Endothelial cell of umbilical vein (primary cell): Measurements from ENCODE around the gene GNB1. TPM values are rescaled to one million over a fixed set of nuclear protein-coding genes. Genes with fewer than 3 reads are reported as not detected.
A peak's percentile ranks its signal among the peaks of the same experiment; 100 is the strongest.

Experiments
- BruUV-seq: library from RNA; stranded (reverse); fragments of 400-500 nt; replicated peaks from 2 replicates; lab custom pipeline; 2021; lab: Mats Ljungman, UMichigan
- CTCF ChIA-PET: fragments of 300-600, 350-600 bp; sonication (Branson Sonifier 250); formaldehyde crosslinking; loops from one replicate; lab custom pipeline; 2021; ENCODE audit warnings: antibody characterized with exemption, inconsistent platforms; lab: Charles Lee
- POLR2A ChIA-PET: fragments of 300-600, 350-600 bp; sonication (Branson Sonifier 250); formaldehyde crosslinking; loops from one replicate; lab custom pipeline; 2021; ENCODE audit warnings: antibody characterized with exemption, inconsistent platforms; lab: Charles Lee
- DNase-seq: peaks from one replicate; pipeline ENCODE4 v3.0.0-alpha.2; 2011; ENCODE audit warnings: low read depth, low spot score
- FAIRE-seq: peaks from 2 replicates; lab custom pipeline; 2011; peaks lifted over from hg19 to GRCh38; lab: Jason Lieb, UNC
- H2AFZ ChIP-seq: 2 replicates; pipeline ENCODE4 v1.6.0; 2012; ENCODE audit warnings: low read depth, low read length, control low read depth, inconsistent platforms
- H3K27ac ChIP-seq: 2 replicates; pipeline ENCODE4 v1.5.1; 2011; ENCODE audit warnings: low read depth, mild to moderate bottlenecking, control low read depth, low read length, moderate library complexity; ENCODE audit not compliant: insufficient read depth
- H3K27me3 ChIP-seq, 2 experiments: 2 replicates each; pipeline versions ENCODE4 v1.6.0 to v1.6.1; 2011; ENCODE audit warnings: low read length in 2 of 2, mixed read lengths in 1 of 2; ENCODE audit not compliant: control insufficient read depth in 2 of 2, insufficient read depth in 2 of 2
- H3K36me3 ChIP-seq, 2 experiments: 2 replicates in 1 of 2; 3 replicates in 1 of 2; pipeline ENCODE4 v1.5.1; 2011; ENCODE audit warnings: low read length in 2 of 2, mild to moderate bottlenecking in 1 of 2, moderate library complexity in 1 of 2; ENCODE audit not compliant: control insufficient read depth in 2 of 2, insufficient read depth in 2 of 2; ENCODE audit errors: extremely low read depth in 1 of 2
- H3K4me1 ChIP-seq: 3 replicates; pipeline ENCODE4 v1.5.1; 2011; ENCODE audit warnings: mild to moderate bottlenecking, low read length; ENCODE audit not compliant: control insufficient read depth, insufficient read depth; ENCODE audit errors: extremely low read depth
- H3K4me2 ChIP-seq: 2 replicates; pipeline ENCODE4 v1.6.1; 2011; ENCODE audit warnings: low read length, control low read depth, mixed read lengths; ENCODE audit not compliant: insufficient read depth
- H3K4me3 ChIP-seq, 3 experiments: fragments of 200-600 bp in 1 of 3; sonication (generic), shearing (Covaris generic) in 1 of 3; replicated peaks in 1 of 3; 2 replicates each; pipeline ENCODE4 v1.5.1; 2011 to 2016; ENCODE audit warnings: control low read depth in 3 of 3, low read length in 3 of 3, mild to moderate bottlenecking in 2 of 3, inconsistent platforms in 1 of 3, low read depth in 1 of 3, moderate library complexity in 1 of 3; ENCODE audit not compliant: insufficient read depth in 1 of 3
- H3K79me2 ChIP-seq: 2 replicates; pipeline ENCODE4 v1.6.0; 2012; ENCODE audit warnings: low read length, inconsistent platforms; ENCODE audit not compliant: control insufficient read depth, insufficient read depth
- H3K9ac ChIP-seq: replicated peaks from 2 replicates; pipeline ENCODE3; 2011; ENCODE audit warnings: low read length, control low read depth; ENCODE audit not compliant: insufficient read depth; ENCODE audit errors: extremely low read depth
- H3K9me1 ChIP-seq: replicated peaks from 3 replicates; pipeline ENCODE4 v1.6.0; 2011; ENCODE audit warnings: mild to moderate bottlenecking, low read length; ENCODE audit not compliant: control insufficient read depth, insufficient read depth; ENCODE audit errors: extremely low read depth
- H3K9me3 ChIP-seq: replicated peaks from 2 replicates; pipeline ENCODE4 v1.5.1; 2012; ENCODE audit warnings: low read length, inconsistent platforms; ENCODE audit not compliant: control insufficient read depth, insufficient read depth
- H4K20me1 ChIP-seq: replicated peaks from 2 replicates; pipeline ENCODE3; 2011; ENCODE audit warnings: mild to moderate bottlenecking, low read length; ENCODE audit not compliant: control insufficient read depth, insufficient read depth; ENCODE audit errors: extremely low read depth
- EZH2 ChIP-seq: IDR thresholded peaks from 2 replicates; pipeline ENCODE4 v1.6.1; 2012; ENCODE audit warnings: borderline replicate concordance, low read depth, mild to moderate bottlenecking, moderate library complexity, low read length, inconsistent platforms; ENCODE audit not compliant: severe bottlenecking
- GATA2 ChIP-seq: IDR thresholded peaks from 2 replicates; pipeline ENCODE4 v1.7.0; 2011; ENCODE audit warnings: low read depth, mild to moderate bottlenecking, moderate library complexity, mixed read lengths, low read length; ENCODE audit not compliant: insufficient read length, insufficient read depth
- JUN ChIP-seq: IDR thresholded peaks from 2 replicates; pipeline ENCODE4 v1.6.1; 2011; ENCODE audit warnings: borderline replicate concordance, low read depth; ENCODE audit not compliant: insufficient read length, insufficient read depth
- MYC ChIP-seq: IDR thresholded peaks from one replicate; pipeline ENCODE4 v1.6.1; 2011; ENCODE audit warnings: mild to moderate bottlenecking, low read depth, low read length
- POLR2A ChIP-seq: IDR thresholded peaks from 2 replicates; pipeline ENCODE4 v1.6.1; 2012; ENCODE audit warnings: low read depth, mild to moderate bottlenecking, control low read depth, low read length
- dilution Hi-C: fragments of 300-500 bp; cut with MboI; formaldehyde crosslinking; loops from one replicate; pipeline ENCODE4 v1.15.0; 2019; ENCODE audit warnings: low sequenced_read_pairs; ENCODE audit not compliant: extremely low pct_ligation_motif_present
- intact Hi-C: fragments of 100-400 bp; cut with micrococcal nuclease; formaldehyde crosslinking; loops from one replicate; pipeline ENCODE4 v1.10.0; 2022
- polyA plus RNA-seq, 4 experiments: library from polyadenylated mRNA; depleted of rRNA in 3 of 4; stranded (reverse) in 3 of 4; unstranded in 1 of 4; fragments of >200 nt; gene quantifications; 2 replicates each; pipeline versions ENCODE4 v1.2.1 to v1.2.3, GENCODE V29; 2011 to 2012; ENCODE audit warnings: missing spikeins in 1 of 4
- total RNA-seq: library from RNA; stranded (reverse); gene quantifications from 2 replicates; pipeline ENCODE4 v1.2.3, GENCODE V29; 2021
- TF ChIP-seq, protein P1 (sequence below), 2 donors: IDR thresholded peaks; 1 replicate in 1 of 2; 2 replicates in 1 of 2; pipeline ENCODE4 v1.5.1; 2011; ENCODE audit warnings: low read length in 2 of 2, mild to moderate bottlenecking in 2 of 2, moderate library complexity in 2 of 2, control low read depth in 1 of 2, inconsistent platforms in 1 of 2, low read depth in 1 of 2; ENCODE audit not compliant: insufficient read depth in 1 of 2; ENCODE audit errors: extremely low read depth in 1 of 2

The GNB1 gene
- total and polyA plus RNA-seq, 2 donors (not counting 3 experiments of a cell fraction or from before 2014, with no cell fraction given), result 501 to 529 TPM

DNA sequence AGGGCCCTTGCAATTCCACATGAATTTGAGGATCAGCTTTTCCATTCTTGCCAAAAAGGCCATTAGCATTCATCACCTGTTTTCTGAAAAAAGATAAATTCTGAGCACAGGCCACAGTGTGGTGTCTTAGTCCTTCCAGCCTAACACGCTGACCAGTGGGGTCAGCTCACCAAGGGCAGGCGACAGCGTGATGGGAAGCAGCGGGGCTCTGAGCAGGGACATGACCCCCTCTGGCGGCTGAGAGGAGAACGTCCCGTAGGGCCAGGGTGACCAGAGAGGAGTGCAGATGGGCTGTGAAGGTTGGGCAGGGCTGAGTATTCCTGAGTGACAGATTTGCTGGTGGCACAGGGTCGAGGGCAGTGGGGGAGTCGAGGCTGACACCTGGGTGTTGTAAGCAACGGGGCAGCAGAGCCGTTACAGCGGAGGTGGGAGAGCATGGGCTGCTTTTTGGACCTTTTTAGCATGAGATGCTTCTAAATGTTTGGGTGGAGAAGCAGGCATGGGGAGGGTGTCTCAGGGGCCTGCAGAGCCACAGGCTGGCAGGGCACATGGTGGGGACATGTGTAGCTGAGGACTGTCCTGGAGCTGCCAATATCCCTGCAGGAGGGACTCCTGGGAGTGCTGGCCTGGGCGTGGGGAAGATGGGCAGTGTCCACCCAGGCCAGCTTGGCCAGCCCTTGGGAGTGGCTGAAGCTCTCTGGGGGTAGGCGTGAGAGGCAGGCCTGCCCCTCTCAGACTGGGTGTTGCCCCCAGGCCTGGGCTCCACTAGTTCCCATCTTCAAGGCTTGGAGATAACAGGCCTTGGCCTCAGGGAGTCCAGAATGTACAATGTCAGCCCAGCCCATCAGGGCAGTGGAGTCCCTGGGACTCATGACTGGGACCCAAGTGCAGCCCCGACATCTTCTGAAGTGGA is 15.6 kb upstream of the GNB1 start:
- DNase-seq (peak; percentile 78), FAIRE-seq (peak; percentile 93)
- H3K4me3 ChIP-seq, result no peak overlapping the region
- no peaks in the 10 kb centered on the region for H3K9me1 ChIP-seq
- dilution Hi-C loops, result no loop called here
- no TSS peak for BruUV-seq
- no peaks in the 10 kb centered on the region for H4K20me1 ChIP-seq
- TF ChIP-seq, protein P1, sequence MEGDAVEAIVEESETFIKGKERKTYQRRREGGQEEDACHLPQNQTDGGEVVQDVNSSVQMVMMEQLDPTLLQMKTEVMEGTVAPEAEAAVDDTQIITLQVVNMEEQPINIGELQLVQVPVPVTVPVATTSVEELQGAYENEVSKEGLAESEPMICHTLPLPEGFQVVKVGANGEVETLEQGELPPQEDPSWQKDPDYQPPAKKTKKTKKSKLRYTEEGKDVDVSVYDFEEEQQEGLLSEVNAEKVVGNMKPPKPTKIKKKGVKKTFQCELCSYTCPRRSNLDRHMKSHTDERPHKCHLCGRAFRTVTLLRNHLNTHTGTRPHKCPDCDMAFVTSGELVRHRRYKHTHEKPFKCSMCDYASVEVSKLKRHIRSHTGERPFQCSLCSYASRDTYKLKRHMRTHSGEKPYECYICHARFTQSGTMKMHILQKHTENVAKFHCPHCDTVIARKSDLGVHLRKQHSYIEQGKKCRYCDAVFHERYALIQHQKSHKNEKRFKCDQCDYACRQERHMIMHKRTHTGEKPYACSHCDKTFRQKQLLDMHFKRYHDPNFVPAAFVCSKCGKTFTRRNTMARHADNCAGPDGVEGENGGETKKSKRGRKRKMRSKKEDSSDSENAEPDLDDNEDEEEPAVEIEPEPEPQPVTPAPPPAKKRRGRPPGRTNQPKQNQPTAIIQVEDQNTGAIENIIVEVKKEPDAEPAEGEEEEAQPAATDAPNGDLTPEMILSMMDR (IDR thresholded peaks at IDR 0.05; ENCODE audit: extremely low read depth in 1 of 2, insufficient read depth in 1 of 2, low read depth in 1 of 2, low read length in 2 of 2), result peak; percentile 97 to 98
- TF ChIP-seq MYC, result no peak
- no peaks in the 10 kb centered on the region for H3K36me3 ChIP-seq
- H3K27ac ChIP-seq, result no peak overlapping the region
- intact Hi-C loops, result loop anchor here (1.0 to 5.0 kb wide), 5 partner anchors 15 to 117 kb away; partner anchors contain the start of gene GNB1
- POLR2A ChIA-PET, result no interaction called here
- no peak overlapping the region for H3K9ac ChIP-seq
- peaks cover 3% of the 10 kb centered on the region for H3K79me2 ChIP-seq
- CTCF ChIA-PET, result interaction anchor here (0.6 to 2.4 kb wide), 44 partner anchors 8 to 356 kb away, joined by 3 to 28 read pairs (median 5); partner anchors contain the start of genes CALML6 and CDK11A
- H2AFZ ChIP-seq, result no peak overlapping the region
- no peak overlapping the region for H3K4me2 ChIP-seq
- no peaks in the 10 kb centered on the region for H3K9me3 ChIP-seq
- no peaks in the 10 kb centered on the region for H3K27me3 ChIP-seq
- H3K4me1 ChIP-seq, result peaks cover 11% of the 10 kb centered on the region

DNA sequence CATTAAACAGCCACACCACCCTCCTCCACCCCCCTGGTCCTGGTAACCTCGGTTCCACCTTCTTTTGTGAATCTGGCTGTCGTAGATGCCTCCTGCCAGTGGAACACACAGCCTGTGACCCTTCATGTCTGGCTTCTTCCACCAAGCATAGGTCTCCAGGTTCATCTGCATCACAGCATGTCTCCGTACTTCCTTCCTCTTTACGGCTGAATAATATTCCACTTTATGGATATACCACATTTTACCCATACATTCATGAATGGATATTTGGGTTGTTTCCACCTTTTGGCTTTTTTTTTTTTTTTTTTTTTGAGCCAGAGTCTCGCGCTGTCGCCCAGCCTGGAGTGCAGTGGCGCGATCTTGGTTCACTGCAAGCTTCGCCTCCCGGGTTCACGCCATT is 12.3 kb upstream of the GNB1 start:
- Histone ChIP-seq H3K27me3 (no peaks in the 10 kb centered on the region), H4K20me1 (no peaks in the 10 kb centered on the region), H3K9ac (no peak overlapping the region), H3K4me2 (no peak overlapping the region), H2AFZ (no peak overlapping the region), H3K79me2 (peaks cover 1% of the 10 kb centered on the region), H3K4me1 (peaks cover 3% of the 10 kb centered on the region), H3K27ac (no peak overlapping the region), H3K9me1 (no peaks in the 10 kb centered on the region), H3K4me3 (no peak overlapping the region), H3K9me3 (no peaks in the 10 kb centered on the region), H3K36me3 (no peaks in the 10 kb centered on the region)
- ChIA-PET CTCF (interaction anchor here (1.0 kb wide), 1 partner anchor 44 kb away, joined by 4 read pairs; no protein-coding TSS in a partner anchor), POLR2A (no interaction called here)
- DNase-seq, result no peak
- dilution Hi-C loops (no loop called here), intact Hi-C loops (no loop called here)
- BruUV-seq, result no TSS peak
- TF ChIP-seq MYC, result no peak
- no peak for TF ChIP-seq EZH2
- no peak for TF ChIP-seq JUN
- TF ChIP-seq POLR2A, result no peak
- no peak for TF ChIP-seq GATA2
- no peak for FAIRE-seq
